HG02678 (cell line): ENCODE results near the gene F12.
A peak's percentile ranks its signal among the peaks of the same experiment; 100 is the strongest.
"Not testable (repeated sequence)": the region's sequence is repeated elsewhere in the genome, so short reads cannot be mapped to it uniquely, and the experiment has no call there.

Experiments
- ATAC-seq: cut with Tn5 transposase; IDR thresholded peaks from one replicate; pipeline ENCODE4 v1.9.1; 2021; ENCODE audit warnings: mild to moderate bottlenecking, moderate library complexity; ENCODE audit not compliant: unreplicated experiment

F12 gene

DNA sequence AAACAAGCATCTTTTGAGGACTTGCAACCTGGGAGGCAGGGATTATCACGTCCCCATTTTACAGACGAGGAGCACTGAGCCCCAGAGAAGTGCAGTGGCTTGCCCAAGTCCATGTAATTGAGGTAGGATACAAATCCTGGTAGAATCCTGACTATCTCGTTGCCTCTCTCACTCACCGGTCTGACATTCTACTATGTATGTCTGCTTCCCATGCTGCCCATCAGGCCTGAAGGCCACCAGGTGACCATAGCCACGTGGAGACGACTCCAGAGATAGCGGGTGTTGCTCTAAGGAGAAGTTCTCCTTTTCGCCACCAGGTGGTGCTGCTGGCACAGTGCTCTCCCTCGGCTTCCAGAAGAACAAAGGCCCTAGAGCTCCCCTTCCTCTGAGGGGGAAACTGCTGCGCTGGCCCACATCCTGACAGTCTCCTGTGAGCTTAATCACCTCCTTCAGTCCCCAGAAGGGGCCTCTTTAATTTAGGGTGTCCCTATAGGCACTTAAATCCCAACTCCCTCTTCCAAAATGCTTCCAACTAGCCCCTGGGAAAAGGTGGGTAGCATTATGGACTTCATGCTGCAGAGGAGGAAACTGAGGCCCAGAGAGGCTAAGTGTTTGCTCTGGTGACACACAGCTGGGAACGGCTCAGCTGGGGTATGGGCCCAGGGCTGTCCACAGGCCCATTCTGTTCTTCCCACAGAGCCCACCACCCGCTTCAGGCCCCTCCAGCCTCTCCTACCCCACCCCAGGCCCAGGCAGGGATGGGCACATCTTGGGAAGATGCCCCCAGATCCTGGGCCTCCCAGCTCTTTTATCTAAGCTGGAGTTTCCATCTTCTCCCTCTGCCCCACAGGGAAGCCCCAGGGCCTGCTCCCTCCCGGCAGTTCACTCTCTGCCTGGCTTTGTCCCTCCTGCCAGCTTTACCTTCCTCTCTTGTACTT lies 18.7 kb downstream of the F12 start:
- peak; percentile 61 for ATAC-seq

DNA sequence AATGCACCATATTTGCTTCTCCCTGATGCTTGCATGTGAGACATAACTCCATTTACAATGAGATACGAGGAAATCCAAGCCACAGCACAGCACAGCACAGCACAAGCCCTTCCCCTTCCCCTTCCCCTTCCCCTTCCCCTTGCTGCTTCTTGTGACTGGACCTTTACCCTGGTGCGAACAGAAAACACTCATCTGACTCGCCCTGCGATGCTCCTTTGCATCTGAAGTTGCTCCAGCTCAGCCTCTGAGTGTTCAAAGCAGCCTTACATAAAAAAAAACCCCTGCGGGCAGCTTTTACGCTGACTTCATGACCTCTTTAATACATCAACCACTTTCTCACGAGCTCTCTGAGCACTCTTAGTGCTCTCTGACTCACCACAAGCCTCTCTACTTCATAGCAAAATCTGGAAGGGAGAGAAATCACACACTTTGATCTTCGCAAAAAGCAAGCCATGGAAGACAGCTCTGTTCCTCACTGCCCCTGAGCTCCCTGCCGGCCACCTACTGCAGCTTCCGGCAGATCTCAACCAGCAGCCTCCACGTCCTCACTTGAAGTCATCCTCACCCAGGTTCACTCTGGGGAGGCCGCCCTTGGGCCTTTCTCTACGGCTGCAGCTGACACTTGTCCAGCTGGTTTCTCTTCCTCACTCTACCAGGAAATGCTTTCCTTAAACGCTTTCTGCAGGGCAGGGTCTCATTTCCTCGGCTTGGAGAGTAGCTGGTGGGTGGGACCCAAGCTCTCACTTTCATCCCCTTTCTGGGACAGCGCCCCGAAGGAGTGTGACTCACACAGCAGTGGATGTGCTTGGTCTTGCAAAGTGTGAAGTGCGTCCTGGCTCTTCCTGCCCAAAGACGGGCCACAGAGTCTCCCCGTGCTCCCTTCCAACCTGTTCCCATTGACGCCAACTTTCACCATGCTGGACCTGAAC lies 19.9 kb downstream of the F12 start:
- peak; percentile 54 for ATAC-seq

DNA sequence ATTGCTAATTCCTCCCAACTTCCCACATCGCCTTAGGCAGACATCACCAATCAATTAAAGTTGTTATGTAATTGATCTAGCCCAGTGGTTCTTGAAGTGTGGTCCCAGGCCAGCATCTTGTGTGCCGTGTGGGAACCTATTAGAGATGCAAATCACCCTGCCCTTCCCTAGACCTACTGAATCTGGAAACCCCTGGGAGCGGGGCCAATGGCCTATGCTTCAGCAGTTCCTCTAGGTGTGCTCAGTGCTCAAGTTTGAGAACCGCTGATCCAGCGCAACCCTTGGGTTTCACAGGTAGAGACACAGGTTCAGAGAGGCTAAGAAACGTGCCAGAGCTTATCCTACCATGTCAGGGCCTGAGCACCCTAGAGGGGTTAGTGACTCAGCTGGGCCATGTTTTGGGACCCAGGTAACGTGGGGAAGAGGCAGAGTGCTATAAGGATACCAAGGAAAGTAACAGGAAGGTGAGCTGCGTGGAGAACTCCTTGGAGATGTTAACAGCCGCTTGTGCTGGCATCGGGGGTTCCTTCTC lies 20.8 kb downstream of the F12 start:
- no peak for ATAC-seq

DNA sequence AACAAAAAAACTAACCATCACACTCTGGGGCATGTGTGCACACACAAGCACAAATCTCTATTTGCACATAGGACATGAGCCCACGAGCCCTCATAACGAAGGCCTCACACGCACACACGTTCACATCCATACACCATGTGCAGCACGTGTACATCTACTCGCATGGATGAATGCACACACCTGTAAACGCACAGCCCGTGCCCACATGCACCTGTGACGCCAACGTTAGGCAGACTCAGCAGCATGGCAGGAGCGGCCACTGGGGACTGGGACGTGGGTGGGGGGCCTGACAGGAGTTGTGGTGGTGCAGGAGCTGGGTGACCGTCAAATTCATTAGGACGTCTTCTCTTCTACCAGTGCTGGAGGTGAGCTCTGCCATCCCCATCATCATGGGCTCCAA lies 22.0 kb downstream of the F12 start:
- no peak for ATAC-seq

DNA sequence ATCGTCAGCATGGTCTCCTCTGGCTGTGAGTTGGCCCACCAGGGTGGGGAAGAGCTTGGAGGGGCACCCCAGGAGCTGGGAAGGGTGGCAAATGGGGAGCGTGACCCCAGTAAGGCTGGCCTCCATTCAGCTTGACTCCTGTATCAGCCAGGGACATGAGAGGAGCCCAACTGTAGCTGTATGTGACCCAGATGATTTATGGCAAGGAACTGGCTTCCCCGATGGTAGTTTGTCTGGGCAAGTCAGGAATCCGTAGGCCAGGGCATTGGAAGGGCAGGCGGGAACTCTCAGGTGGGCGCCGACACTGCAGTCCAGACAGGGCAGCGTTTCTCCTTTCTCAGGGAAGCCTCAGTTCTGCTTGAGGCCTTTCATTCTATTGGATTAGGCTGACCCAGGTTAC lies 22.8 kb downstream of the F12 start:
- ATAC-seq = no peak

- ATAC-seq = no peak
These were observed 23.6 kb downstream of the F12 start for GRCh38 chr5:177385720-177386119.

DNA sequence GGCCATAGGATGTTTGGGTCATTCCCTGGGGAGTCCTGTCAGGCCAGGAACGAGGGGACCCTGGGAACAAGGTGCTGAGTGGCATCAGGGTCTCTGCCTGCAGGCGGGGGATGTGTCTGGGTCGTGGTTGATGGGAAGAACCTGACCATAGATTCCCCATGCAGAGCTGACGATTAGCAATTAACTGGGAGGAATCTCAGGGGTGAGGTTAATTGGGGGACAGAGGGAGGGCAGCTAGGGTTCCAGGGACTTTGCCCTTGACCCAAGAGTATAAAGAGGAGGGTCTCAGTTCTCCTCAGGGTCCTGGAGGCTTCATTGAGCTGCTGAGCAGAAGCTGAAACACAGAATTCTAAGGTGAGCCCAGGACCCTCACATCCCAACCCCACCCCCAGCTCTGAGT lies 25.2 kb downstream of the F12 start, which contains the start of gene SLC34A1:
TSS of gene SLC34A1 (plus strand) at position 301 of the 400 bp plus-strand sequence. CDS start 1,308 bp downstream, outside the sequence.
- no peak for ATAC-seq

GRCh38 chr5:177383181-177383580 lies 26.2 kb downstream of the F12 start:
- no peak for ATAC-seq

GRCh38 chr5:177382423-177383029 lies 26.8 kb downstream of the F12 start:
- ATAC-seq = no peak

DNA sequence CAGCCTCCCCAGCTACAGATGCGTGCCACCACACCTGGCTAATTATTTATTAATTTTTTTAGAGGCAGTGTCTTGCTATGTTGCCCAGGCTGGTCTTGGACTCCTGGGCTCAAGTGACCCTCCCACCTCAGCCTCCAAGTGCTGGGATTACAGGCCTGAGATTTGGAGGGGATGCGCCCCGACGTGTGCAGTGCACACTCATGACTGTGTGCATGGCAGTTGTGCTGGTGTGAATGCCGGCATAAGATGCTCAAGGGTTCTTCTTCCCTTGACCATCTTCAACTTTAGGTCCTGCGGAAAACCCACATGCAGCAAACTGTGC lies 28.6 kb downstream of the F12 start:
- no peak for ATAC-seq

DNA sequence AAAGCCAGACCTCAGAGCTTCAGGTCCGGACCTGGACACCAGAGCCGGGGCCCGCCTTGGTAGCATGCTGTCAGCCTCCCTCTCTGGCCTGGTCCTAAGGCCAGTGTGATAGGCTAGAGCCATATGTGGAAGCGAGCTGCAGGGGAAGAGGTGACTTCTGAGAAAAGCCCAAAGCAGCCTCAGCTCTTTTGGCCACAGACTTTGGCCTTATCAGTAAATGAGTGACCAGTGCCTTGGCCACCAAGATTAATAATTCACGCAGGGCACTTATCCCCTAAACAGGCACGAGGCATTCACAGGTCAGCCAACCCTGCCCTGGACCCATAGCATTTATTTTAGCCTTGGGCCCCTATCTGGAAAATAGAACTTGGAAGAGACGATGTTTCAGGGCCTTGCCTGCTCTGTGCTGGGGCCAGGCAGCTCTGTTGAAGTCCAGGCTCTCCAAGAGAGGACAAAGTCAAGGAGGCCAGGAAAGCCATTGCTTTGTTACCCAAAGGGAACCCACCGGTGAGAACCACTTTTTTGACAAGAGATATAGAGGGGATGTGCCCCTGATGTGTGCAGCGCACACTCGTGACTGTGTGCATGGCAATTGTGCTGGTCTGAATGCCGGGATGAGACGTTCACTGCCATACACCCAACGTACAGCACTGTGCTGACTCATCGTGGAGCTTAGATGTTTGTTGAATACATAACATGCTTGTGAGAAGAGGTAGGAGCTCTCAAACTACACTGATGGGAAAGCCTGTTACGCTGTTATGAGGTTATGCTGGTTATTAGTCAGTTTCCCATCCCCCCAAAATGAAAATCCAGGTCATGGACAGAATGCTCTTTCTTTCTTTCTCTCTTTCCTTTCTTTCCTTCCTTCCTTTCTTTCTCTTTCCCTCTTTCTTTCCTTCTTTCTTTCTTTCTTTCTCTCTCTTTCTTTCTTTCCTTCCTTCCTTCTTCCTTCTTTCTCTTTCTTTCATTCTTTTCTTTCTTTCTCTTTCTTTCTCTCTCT lies 30.2 kb downstream of the F12 start:
- ATAC-seq = peak; percentile 63

GRCh38 chr5:177377851-177378776 lies 31.2 kb downstream of the F12 start:
- no peak for ATAC-seq

- no peak for ATAC-seq
These were observed 33.3 kb downstream of the F12 start for GRCh38 chr5:177376107-177376506.

GRCh38 chr5:177375516-177375915 lies 33.8 kb downstream of the F12 start:
- not testable (repeated sequence) for ATAC-seq

DNA sequence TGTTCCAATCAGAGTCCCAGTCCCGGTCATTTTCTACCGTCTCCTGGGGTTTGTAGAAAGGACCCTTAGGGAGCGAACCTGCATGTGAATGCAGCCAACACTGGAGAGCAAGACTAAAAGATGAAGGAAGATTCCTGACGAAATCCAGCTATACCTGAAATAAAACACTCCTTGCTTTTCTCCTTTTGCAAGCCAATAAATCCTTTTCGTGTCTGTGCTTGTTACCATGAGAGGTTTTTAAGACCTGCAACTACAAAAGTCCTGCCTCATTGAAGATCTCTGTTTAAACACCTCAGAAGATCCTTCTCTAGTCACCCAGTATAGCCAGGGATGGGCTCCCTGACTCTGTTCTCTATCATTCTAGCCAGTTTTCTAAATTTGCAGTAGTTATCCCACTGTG lies 35.2 kb downstream of the F12 start:
- ATAC-seq = no peak

- no peak for ATAC-seq
These were observed 35.6 kb downstream of the F12 start for GRCh38 chr5:177373806-177374205.

DNA sequence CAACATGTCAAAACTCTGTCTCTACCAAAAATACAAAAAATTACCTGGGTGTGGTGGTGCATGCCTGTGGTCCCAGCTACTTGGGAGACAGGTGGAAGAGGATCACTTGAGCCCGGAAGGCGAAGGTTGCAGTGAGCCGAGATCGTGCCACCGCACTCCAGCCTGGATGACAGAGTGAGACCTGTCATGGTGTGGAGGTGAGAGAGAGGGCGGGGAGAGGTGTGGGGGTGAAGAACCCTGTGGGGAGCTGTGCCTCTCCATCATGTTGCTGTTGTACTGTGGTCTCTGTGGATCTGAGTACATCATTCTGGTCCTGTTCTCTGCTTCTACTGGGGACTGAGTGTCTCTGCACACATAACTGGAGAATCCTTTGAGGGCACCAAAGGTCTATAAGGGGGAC lies 36.5 kb downstream of the F12 start:
- no peak for ATAC-seq

GRCh38 chr5:177372034-177372896 lies 37.1 kb downstream of the F12 start:
- ATAC-seq = no peak
